HG03469 (cell line): ENCODE data around the gene SAA1.
"Not testable (repeated sequence)": the region's sequence is repeated elsewhere in the genome, so short reads cannot be mapped to it uniquely, and the experiment has no call there.

ENCODE experiments used
- ATAC-seq: cut with Tn5 transposase; IDR thresholded peaks from one replicate; pipeline ENCODE4 v1.9.1; 2021; ENCODE audit warnings: mild to moderate bottlenecking, moderate library complexity, moderate number of reproducible peaks; ENCODE audit not compliant: unreplicated experiment

Gene SAA1

GRCh38 chr11:18254781-18255361, 11.2 kb upstream of the SAA1 start:
- no peak for ATAC-seq

GRCh38 chr11:18259259-18259658, 6.8 kb upstream of the SAA1 start:
- ATAC-seq, result no peak

- ATAC-seq, result no peak
These were observed 4.3 kb upstream of the SAA1 start for GRCh38 chr11:18261721-18262120.

GRCh38 chr11:18262681-18263350, 3.2 kb upstream of the SAA1 start:
- not testable (repeated sequence) for ATAC-seq

- peak; percentile 50 for ATAC-seq
These were observed 2.0 kb upstream of the SAA1 start for GRCh38 chr11:18264035-18264434.

- no peak for ATAC-seq
These were observed 1.1 kb upstream of the SAA1 start for GRCh38 chr11:18264677-18265555.

GRCh38 chr11:18267335-18268133, 1.5 kb downstream of the SAA1 start:
- not testable (repeated sequence) for ATAC-seq

- not testable (repeated sequence) for ATAC-seq
These were observed 3.2 kb downstream of the SAA1 start for GRCh38 chr11:18269252-18269651.

GRCh38 chr11:18270102-18270501, 4.0 kb downstream of the SAA1 start:
- no peak for ATAC-seq

GRCh38 chr11:18271206-18271605, 5.1 kb downstream of the SAA1 start:
- ATAC-seq, result no peak

GRCh38 chr11:18277565-18278271, 11.7 kb downstream of the SAA1 start:
- no peak for ATAC-seq

GRCh38 chr11:18280438-18281045, 14.5 kb downstream of the SAA1 start:
- ATAC-seq, result peak; percentile 72

- ATAC-seq, result no peak
These were observed 16.6 kb downstream of the SAA1 start for GRCh38 chr11:18282626-18283025.

- ATAC-seq, result no peak
These were observed 19.8 kb downstream of the SAA1 start for GRCh38 chr11:18285841-18286240.

GRCh38 chr11:18288911-18289310, 22.8 kb downstream of the SAA1 start:
- no peak for ATAC-seq

- no peak for ATAC-seq
These were observed 28.8 kb downstream of the SAA1 start for GRCh38 chr11:18294862-18295261.

- no peak for ATAC-seq
These were observed 29.3 kb downstream of the SAA1 start for GRCh38 chr11:18295316-18295715.

GRCh38 chr11:18299721-18300120, 33.7 kb downstream of the SAA1 start:
- ATAC-seq, result no peak

GRCh38 chr11:18304745-18305144, 38.7 kb downstream of the SAA1 start:
- ATAC-seq, result no peak
